ENCODE measurements around the gene KCND3.

The KCND3 gene

DNA sequence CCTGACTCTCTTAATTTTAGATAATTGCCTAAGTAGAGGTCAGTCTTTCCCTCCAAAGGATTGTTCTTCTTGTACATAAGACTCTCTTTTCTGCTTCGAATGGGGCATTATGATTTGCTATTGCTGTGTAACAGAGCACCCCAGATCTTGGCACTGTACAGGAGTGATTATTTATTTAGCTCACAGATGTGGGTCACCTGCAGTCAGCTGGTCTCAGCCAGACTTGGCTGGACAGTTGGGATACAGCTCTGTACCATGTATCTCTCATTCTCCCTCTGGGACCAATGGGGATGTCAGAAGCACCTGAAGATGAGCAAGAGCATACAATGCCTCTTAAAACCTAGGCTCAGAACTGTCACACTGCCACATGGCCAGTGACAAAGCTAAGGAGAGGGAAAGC, 23.4 kb upstream of the KCND3 start:
- peaks cover 2% of the 10 kb centered on the region for H3K27me3 ChIP-seq (ENCODE audit: insufficient read depth, poor library complexity, severe bottlenecking)
- no peak for DNase-seq (ENCODE audit: low read depth in 1 of 2, low spot score in 1 of 2)
- no peak for TF ChIP-seq POLR2AphosphoS5 (IDR thresholded peaks at IDR 0.05; ENCODE audit: low read depth)
- H3K4me3 ChIP-seq (replicated peaks; ENCODE audit: insufficient read depth, low read length), result no peak overlapping the region
- no peak overlapping the region for H3K27ac ChIP-seq (replicated peaks)

DNA sequence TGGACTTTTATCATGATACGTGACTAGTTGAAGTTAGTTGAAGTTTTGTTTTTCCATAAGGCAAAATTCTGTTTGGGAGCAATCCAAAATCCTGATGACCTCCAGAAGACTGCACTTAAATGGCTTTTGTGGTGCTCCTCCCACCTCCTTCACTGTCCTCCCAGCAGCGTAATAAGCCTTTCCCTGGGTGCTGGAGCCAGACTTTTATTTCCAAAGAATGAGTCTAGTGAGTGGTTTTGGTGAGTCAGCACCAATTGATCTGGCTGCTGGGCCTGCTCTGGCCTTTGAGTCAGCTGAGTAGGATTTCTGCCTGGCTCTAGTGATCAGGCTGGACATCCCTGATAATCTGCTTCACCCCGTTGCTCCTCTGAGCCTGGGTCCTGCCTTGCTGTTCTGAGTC, 21.7 kb upstream of the KCND3 start:
- H3K4me3 ChIP-seq (replicated peaks; ENCODE audit: insufficient read depth, low read length), result no peak overlapping the region
- no peaks in the 10 kb centered on the region for H3K27me3 ChIP-seq (ENCODE audit: insufficient read depth, poor library complexity, severe bottlenecking)
- no peak for DNase-seq (ENCODE audit: low read depth in 1 of 2, low spot score in 1 of 2)
- no peak overlapping the region for H3K27ac ChIP-seq (replicated peaks)
- no peak for TF ChIP-seq POLR2AphosphoS5 (IDR thresholded peaks at IDR 0.05; ENCODE audit: low read depth)
- no peak for TF ChIP-seq GABPA (IDR thresholded peaks at IDR 0.05; ENCODE audit: low read depth)
- TF ChIP-seq, protein P1, sequence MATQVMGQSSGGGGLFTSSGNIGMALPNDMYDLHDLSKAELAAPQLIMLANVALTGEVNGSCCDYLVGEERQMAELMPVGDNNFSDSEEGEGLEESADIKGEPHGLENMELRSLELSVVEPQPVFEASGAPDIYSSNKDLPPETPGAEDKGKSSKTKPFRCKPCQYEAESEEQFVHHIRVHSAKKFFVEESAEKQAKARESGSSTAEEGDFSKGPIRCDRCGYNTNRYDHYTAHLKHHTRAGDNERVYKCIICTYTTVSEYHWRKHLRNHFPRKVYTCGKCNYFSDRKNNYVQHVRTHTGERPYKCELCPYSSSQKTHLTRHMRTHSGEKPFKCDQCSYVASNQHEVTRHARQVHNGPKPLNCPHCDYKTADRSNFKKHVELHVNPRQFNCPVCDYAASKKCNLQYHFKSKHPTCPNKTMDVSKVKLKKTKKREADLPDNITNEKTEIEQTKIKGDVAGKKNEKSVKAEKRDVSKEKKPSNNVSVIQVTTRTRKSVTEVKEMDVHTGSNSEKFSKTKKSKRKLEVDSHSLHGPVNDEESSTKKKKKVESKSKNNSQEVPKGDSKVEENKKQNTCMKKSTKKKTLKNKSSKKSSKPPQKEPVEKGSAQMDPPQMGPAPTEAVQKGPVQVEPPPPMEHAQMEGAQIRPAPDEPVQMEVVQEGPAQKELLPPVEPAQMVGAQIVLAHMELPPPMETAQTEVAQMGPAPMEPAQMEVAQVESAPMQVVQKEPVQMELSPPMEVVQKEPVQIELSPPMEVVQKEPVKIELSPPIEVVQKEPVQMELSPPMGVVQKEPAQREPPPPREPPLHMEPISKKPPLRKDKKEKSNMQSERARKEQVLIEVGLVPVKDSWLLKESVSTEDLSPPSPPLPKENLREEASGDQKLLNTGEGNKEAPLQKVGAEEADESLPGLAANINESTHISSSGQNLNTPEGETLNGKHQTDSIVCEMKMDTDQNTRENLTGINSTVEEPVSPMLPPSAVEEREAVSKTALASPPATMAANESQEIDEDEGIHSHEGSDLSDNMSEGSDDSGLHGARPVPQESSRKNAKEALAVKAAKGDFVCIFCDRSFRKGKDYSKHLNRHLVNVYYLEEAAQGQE (IDR thresholded peaks at IDR 0.05; ENCODE audit: insufficient replicate concordance, low read depth), result no peak

DNA sequence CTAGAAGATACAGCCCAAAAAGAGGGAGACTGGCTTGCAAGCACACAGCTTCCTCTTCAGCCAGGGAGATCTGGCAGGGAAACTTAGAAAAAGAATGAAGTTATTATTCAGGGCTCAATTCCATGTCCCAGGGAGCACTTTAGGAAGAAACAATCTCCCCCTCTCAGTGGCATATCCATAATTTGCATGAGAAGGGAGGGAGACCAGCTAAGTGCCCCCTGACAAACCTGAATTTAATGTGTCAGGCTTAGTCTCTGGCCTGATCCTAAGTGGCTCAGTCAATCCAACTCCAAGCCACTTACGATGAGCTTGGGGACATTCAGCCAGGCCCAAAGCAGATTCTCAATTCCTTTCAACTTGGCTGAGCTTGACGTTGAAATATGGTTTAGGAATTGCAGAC, 17.7 kb upstream of the KCND3 start:
- Histone ChIP-seq H3K4me3 (replicated peaks; ENCODE audit: insufficient read depth, low read length) (no peak overlapping the region), H3K27ac (replicated peaks) (no peak overlapping the region), H3K27me3 (ENCODE audit: insufficient read depth, poor library complexity, severe bottlenecking) (no peaks in the 10 kb centered on the region)
- no peak for TF ChIP-seq POLR2AphosphoS5 (IDR thresholded peaks at IDR 0.05; ENCODE audit: low read depth)
- TF ChIP-seq SPI1 (IDR thresholded peaks at IDR 0.05; ENCODE audit: borderline replicate concordance, low read depth), result no peak
- TF ChIP-seq, protein P1 (IDR thresholded peaks at IDR 0.05; ENCODE audit: insufficient replicate concordance, low read depth), result no peak
- TF ChIP-seq, protein P2, sequence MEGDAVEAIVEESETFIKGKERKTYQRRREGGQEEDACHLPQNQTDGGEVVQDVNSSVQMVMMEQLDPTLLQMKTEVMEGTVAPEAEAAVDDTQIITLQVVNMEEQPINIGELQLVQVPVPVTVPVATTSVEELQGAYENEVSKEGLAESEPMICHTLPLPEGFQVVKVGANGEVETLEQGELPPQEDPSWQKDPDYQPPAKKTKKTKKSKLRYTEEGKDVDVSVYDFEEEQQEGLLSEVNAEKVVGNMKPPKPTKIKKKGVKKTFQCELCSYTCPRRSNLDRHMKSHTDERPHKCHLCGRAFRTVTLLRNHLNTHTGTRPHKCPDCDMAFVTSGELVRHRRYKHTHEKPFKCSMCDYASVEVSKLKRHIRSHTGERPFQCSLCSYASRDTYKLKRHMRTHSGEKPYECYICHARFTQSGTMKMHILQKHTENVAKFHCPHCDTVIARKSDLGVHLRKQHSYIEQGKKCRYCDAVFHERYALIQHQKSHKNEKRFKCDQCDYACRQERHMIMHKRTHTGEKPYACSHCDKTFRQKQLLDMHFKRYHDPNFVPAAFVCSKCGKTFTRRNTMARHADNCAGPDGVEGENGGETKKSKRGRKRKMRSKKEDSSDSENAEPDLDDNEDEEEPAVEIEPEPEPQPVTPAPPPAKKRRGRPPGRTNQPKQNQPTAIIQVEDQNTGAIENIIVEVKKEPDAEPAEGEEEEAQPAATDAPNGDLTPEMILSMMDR (IDR thresholded peaks at IDR 0.05; ENCODE audit: insufficient read depth, low read length), result no peak
- no peak for TF ChIP-seq GABPA (IDR thresholded peaks at IDR 0.05; ENCODE audit: low read depth)
- DNase-seq (ENCODE audit: low read depth in 1 of 2, low spot score in 1 of 2), result no peak

DNA sequence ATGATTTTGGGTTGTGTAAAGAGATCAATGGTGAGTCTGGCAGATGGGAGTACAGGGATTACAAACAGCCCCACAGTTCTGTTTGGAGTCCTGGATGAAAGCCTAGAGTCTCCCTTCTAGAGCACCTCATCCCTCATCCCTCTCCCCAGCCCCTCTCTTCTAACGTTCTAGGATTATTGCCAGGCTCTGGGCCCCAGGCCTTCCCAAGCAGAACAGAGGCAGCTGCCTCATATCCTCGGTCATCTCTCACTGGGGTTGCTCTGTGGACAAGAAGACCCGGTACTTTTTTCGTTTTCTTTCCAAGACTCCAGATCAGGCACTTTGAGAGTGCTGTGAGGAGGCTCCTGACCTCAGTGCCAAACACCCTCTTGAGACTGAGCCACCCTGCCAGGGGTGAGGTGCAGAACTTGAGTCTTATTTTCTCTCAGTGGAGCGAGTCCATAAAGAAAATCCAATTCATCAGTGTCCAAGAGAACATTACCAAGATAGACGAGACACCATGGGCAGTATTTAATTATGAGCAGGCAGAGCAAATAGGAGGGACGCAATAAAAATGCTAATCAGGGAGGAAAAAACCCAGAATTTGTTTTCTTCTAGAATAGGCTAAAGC, 17.1 kb upstream of the KCND3 start:
- H3K4me3 ChIP-seq (replicated peaks; ENCODE audit: insufficient read depth, low read length), result no peak overlapping the region
- no peaks in the 10 kb centered on the region for H3K27me3 ChIP-seq (ENCODE audit: insufficient read depth, poor library complexity, severe bottlenecking)
- no peak for DNase-seq (ENCODE audit: low read depth in 1 of 2, low spot score in 1 of 2)
- no peak overlapping the region for H3K27ac ChIP-seq (replicated peaks)
- TF ChIP-seq, protein P2 (IDR thresholded peaks at IDR 0.05; ENCODE audit: insufficient read depth, low read length), result no peak
- TF ChIP-seq SPI1 (IDR thresholded peaks at IDR 0.05; ENCODE audit: borderline replicate concordance, low read depth) (no peak), POLR2AphosphoS5 (IDR thresholded peaks at IDR 0.05; ENCODE audit: low read depth) (no peak), GABPA (IDR thresholded peaks at IDR 0.05; ENCODE audit: low read depth) (no peak)
- TF ChIP-seq, protein P1 (IDR thresholded peaks at IDR 0.05; ENCODE audit: insufficient replicate concordance, low read depth), result no peak
